H1 (cell line): Measurements from ENCODE around the gene PRG3. TPM values are rescaled to one million over a fixed set of nuclear protein-coding genes. Genes with fewer than 3 reads are reported as not detected.

Source experiments
- CTCF ChIA-PET: fragments of 300-600 bp; sonication (Branson Sonifier 250); formaldehyde crosslinking; loops from one replicate; lab custom pipeline; 2021; ENCODE audit not compliant: partially characterized antibody; lab: Charles Lee
- POLR2A ChIA-PET: fragments of 300-600 bp; sonication (Branson Sonifier 250); formaldehyde crosslinking; loops from one replicate; lab custom pipeline; 2021; ENCODE audit warnings: inconsistent platforms; ENCODE audit not compliant: partially characterized antibody; lab: Charles Lee
- DNase-seq, 2 experiments: peaks; one replicate each; pipeline versions ENCODE4 v3.0.0 to v3.0.0-alpha.2; 2010 to 2022; ENCODE audit warnings: low spot score in 2 of 2, low read depth in 1 of 2, mixed read lengths in 1 of 2
- FAIRE-seq: peaks from 2 replicates; lab custom pipeline; 2011; peaks lifted over from hg19 to GRCh38; lab: Jason Lieb, UNC
- H2AFZ ChIP-seq: 2 replicates; pipeline ENCODE4 v1.8.1; 2012; ENCODE audit warnings: low read length, inconsistent platforms
- H2AK5ac ChIP-seq: 2 replicates; pipeline ENCODE4 v1.6.1; 2013; ENCODE audit warnings: low read depth, low read length
- H2BK120ac ChIP-seq: replicated peaks from 2 replicates; pipeline ENCODE3; 2013; ENCODE audit warnings: low read depth, low read length, inconsistent platforms
- H2BK12ac ChIP-seq: 2 replicates; pipeline ENCODE4 v1.6.1; 2013; ENCODE audit warnings: low read depth, low read length
- H2BK15ac ChIP-seq: 2 replicates; pipeline ENCODE4 v1.6.1; 2013; ENCODE audit warnings: low read length
- H2BK20ac ChIP-seq: 2 replicates; pipeline ENCODE4 v1.6.1; 2013; ENCODE audit warnings: low read length
- H2BK5ac ChIP-seq: 2 replicates; pipeline ENCODE4 v1.6.1; 2013; ENCODE audit warnings: low read depth, low read length
- H3K14ac ChIP-seq: 2 replicates; pipeline ENCODE4 v1.6.1; 2013; ENCODE audit warnings: inconsistent platforms; ENCODE audit not compliant: insufficient read length
- H3K18ac ChIP-seq: 2 replicates; pipeline ENCODE4 v1.6.1; 2013; ENCODE audit warnings: low read length; ENCODE audit errors: extremely low read depth
- H3K23ac ChIP-seq: 2 replicates; pipeline ENCODE4 v1.6.1; 2013; ENCODE audit warnings: inconsistent platforms; ENCODE audit not compliant: insufficient read length
- H3K23me2 ChIP-seq: 2 replicates; pipeline ENCODE4 v1.6.1; 2013; ENCODE audit warnings: low read depth, low read length
- H3K27ac ChIP-seq: 2 replicates; pipeline ENCODE4 v1.6.1; 2011; ENCODE audit warnings: low read depth, low read length, inconsistent platforms
- H3K27me3 ChIP-seq, 4 experiments: replicated peaks in 1 of 4; 1 replicate in 1 of 4; 2 replicates in 3 of 4; pipeline versions ENCODE4 v1.6.1 to v1.8.1; 2011 to 2013; ENCODE audit warnings: low read length in 3 of 4, mild to moderate bottlenecking in 3 of 4, inconsistent platforms in 2 of 4, mixed read lengths in 2 of 4, moderate library complexity in 1 of 4; ENCODE audit not compliant: control insufficient read depth in 3 of 4, insufficient read depth in 3 of 4; ENCODE audit errors: extremely low read depth in 1 of 4
- H3K36me3 ChIP-seq, 4 experiments: 2 replicates each; pipeline versions ENCODE4 v1.6.1 to v1.8.1; 2011 to 2013; ENCODE audit warnings: mild to moderate bottlenecking in 4 of 4, low read length in 3 of 4, moderate library complexity in 2 of 4, control low read depth in 1 of 4, inconsistent platforms in 1 of 4; ENCODE audit not compliant: insufficient read depth in 4 of 4, control insufficient read depth in 2 of 4
- H3K4ac ChIP-seq: replicated peaks from 2 replicates; pipeline ENCODE3; 2013; ENCODE audit warnings: low read length, low read depth, mixed read lengths, inconsistent platforms; ENCODE audit not compliant: insufficient read length
- H3K4me1 ChIP-seq, 4 experiments: replicated peaks in 1 of 4; 1 replicate in 1 of 4; 2 replicates in 3 of 4; pipeline versions ENCODE4 v1.6.1 to v1.8.1; 2011 to 2013; ENCODE audit warnings: low read length in 3 of 4, inconsistent platforms in 2 of 4, mixed read lengths in 1 of 4; ENCODE audit not compliant: insufficient read depth in 4 of 4, control insufficient read depth in 3 of 4
- H3K4me2 ChIP-seq, 2 experiments: 2 replicates each; pipeline versions ENCODE4 v1.6.1 to v1.8.1; 2011 to 2013; ENCODE audit warnings: low read depth in 2 of 2, low read length in 2 of 2, control low read depth in 1 of 2, inconsistent platforms in 1 of 2, mild to moderate bottlenecking in 1 of 2; ENCODE audit not compliant: insufficient read depth in 1 of 2
- H3K4me3 ChIP-seq, 4 experiments: fragments of 200-600, 300-600 bp in 1 of 4; sonication (generic), shearing (Covaris generic), sonication (Bioruptor Twin) in 1 of 4; 2 replicates each; pipeline versions ENCODE4 v1.5.1 to v1.8.1; 2011 to 2016; ENCODE audit warnings: low read length in 4 of 4, low read depth in 3 of 4, control low read depth in 2 of 4, inconsistent platforms in 2 of 4, mild to moderate bottlenecking in 2 of 4, mixed read lengths in 1 of 4, moderate library complexity in 1 of 4; ENCODE audit not compliant: insufficient read depth in 2 of 4; ENCODE audit errors: extremely low read depth in 1 of 4
- H3K56ac ChIP-seq: replicated peaks from 2 replicates; pipeline ENCODE3; 2013; ENCODE audit warnings: low read depth, mild to moderate bottlenecking, mixed read lengths, low read length, inconsistent platforms; ENCODE audit not compliant: insufficient read length
- H3K79me1 ChIP-seq: 2 replicates; pipeline ENCODE4 v1.6.1; 2013; ENCODE audit warnings: low read depth, low read length, control low read depth
- H3K79me2 ChIP-seq, 2 experiments: 2 replicates each; pipeline versions ENCODE4 v1.6.1 to v1.8.1; 2012 to 2013; ENCODE audit warnings: low read length in 2 of 2, mild to moderate bottlenecking in 2 of 2, inconsistent platforms in 1 of 2; ENCODE audit not compliant: insufficient read depth in 2 of 2, control insufficient read depth in 1 of 2
- H3K9ac ChIP-seq, 4 experiments: replicated peaks in 1 of 4; 1 replicate in 1 of 4; 2 replicates in 3 of 4; pipeline versions ENCODE4 v1.6.1 to v1.8.1; 2011 to 2013; ENCODE audit warnings: low read depth in 3 of 4, low read length in 3 of 4, control low read depth in 2 of 4, mild to moderate bottlenecking in 2 of 4, moderate library complexity in 2 of 4, inconsistent platforms in 1 of 4; ENCODE audit errors: extremely low read depth in 1 of 4
- H3K9me3 ChIP-seq, 2 experiments: 2 replicates each; pipeline versions ENCODE4 v1.6.1 to v1.8.1; 2012 to 2013; ENCODE audit warnings: mild to moderate bottlenecking in 2 of 2, moderate library complexity in 2 of 2, control low read depth in 1 of 2, inconsistent platforms in 1 of 2, low read depth in 1 of 2, low read length in 1 of 2, mixed read lengths in 1 of 2; ENCODE audit not compliant: insufficient read depth in 2 of 2
- H4K20me1 ChIP-seq, 2 experiments: replicated peaks in 1 of 2; 2 replicates each; pipeline versions ENCODE3 to v1.8.1; 2011 to 2013; ENCODE audit warnings: inconsistent platforms in 2 of 2, low read length in 2 of 2, mild to moderate bottlenecking in 1 of 2; ENCODE audit not compliant: insufficient read depth in 2 of 2, control insufficient read depth in 1 of 2
- H4K5ac ChIP-seq: 2 replicates; pipeline ENCODE4 v1.6.1; 2013; ENCODE audit warnings: low read length, low read depth, mixed read lengths, inconsistent platforms; ENCODE audit not compliant: insufficient read length
- H4K8ac ChIP-seq: 2 replicates; pipeline ENCODE4 v1.8.0; 2013; ENCODE audit warnings: mild to moderate bottlenecking, moderate library complexity, low read length, inconsistent platforms; ENCODE audit not compliant: insufficient read depth; ENCODE audit errors: extremely low read depth
- H4K91ac ChIP-seq: replicated peaks from 2 replicates; pipeline ENCODE3; 2013; ENCODE audit warnings: low read length, mixed read lengths, inconsistent platforms; ENCODE audit not compliant: insufficient read length
- BRCA1 ChIP-seq: IDR thresholded peaks from 2 replicates; pipeline ENCODE4 v1.6.1; 2012; ENCODE audit warnings: low read depth, low read length, improper control_type of control experiment
- CREB1 ChIP-seq: IDR thresholded peaks from 2 replicates; pipeline ENCODE4 v1.6.1; 2012; ENCODE audit warnings: inconsistent platforms
- GABPA ChIP-seq: IDR thresholded peaks from 2 replicates; pipeline ENCODE4 v1.6.1; 2011; ENCODE audit warnings: mild to moderate bottlenecking, low read length, moderate library complexity, borderline replicate concordance; ENCODE audit not compliant: insufficient read depth
- JUND ChIP-seq: IDR thresholded peaks from 2 replicates; pipeline ENCODE4 v1.6.1; 2011; ENCODE audit warnings: mild to moderate bottlenecking, improper control_type of control experiment, low read length
- NRF1 ChIP-seq: IDR thresholded peaks from 2 replicates; pipeline ENCODE4 v1.6.1; 2011; ENCODE audit warnings: mild to moderate bottlenecking, low read depth, low read length, improper control_type of control experiment
- SIX5 ChIP-seq: IDR thresholded peaks from 2 replicates; pipeline ENCODE4 v1.6.1; 2011; ENCODE audit warnings: mild to moderate bottlenecking, low read depth, low read length
- SP1 ChIP-seq: IDR thresholded peaks from 2 replicates; pipeline ENCODE4 v1.6.1; 2011; ENCODE audit warnings: low read depth, low read length
- SP4 ChIP-seq: IDR thresholded peaks from 2 replicates; pipeline ENCODE4 v1.6.1; 2012; ENCODE audit warnings: low read length, inconsistent platforms
- SUZ12 ChIP-seq: fragments of 200-600 bp; sonication (generic); IDR thresholded peaks from 2 replicates; pipeline ENCODE4 v1.6.1; 2012; ENCODE audit warnings: mild to moderate bottlenecking, inconsistent platforms, low read length, moderate library complexity, mixed read lengths
- TAF1 ChIP-seq: IDR thresholded peaks from 2 replicates; pipeline ENCODE4 v1.6.1; 2011; ENCODE audit warnings: mild to moderate bottlenecking, low read depth, low read length
- WGBS, 2 experiments: shearing (Covaris generic) in 1 of 2; methylation state at CpG; one replicate each; pipeline versions ENCODE4 v1.1.6 to v1.1.7; 2013 to 2015; ENCODE audit warnings: low lambda C conversion rate in 2 of 2, mixed read lengths in 2 of 2, inconsistent platforms in 1 of 2, low coverage in 1 of 2, missing lambda C conversion rate in 1 of 2; ENCODE audit not compliant: insufficient replicate concordance in 2 of 2, insufficient coverage in 1 of 2, insufficient read length in 1 of 2; ENCODE audit errors: extremely low coverage in 1 of 2, missing lambda C conversion rate in 1 of 2; 5-methylcytosine and 5-hydroxymethylcytosine counted together
- polyA plus RNA-seq, 7 experiments: library from polyadenylated mRNA; depleted of rRNA in 3 of 7; stranded (reverse) in 5 of 7; unstranded in 2 of 7; fragments of >200 nt in 5 of 7; fragments of 200-250 nt in 2 of 7; gene quantifications; 1 replicate in 5 of 7; 2 replicates in 1 of 7; 4 replicates in 1 of 7; pipeline versions ENCODE4 v1.2.1 to v1.2.3, GENCODE V29; 2011 to 2013; ENCODE audit warnings: missing spikeins in 2 of 7, mixed read lengths in 2 of 7
- total RNA-seq: library from RNA; stranded (reverse); fragmentation: NEBNext Ultra II Directional; extraction: Animal tissue kit (Norgen Biotek cat#: 25700); gene quantifications from 2 replicates; pipeline ENCODE4 v1.2.1, GENCODE V29; 2021

PRG3 gene
- total and polyA plus RNA-seq, 2 of the 8 experiments (the other 6 are each of a cell fraction or from before 2014, with no cell fraction given), result not detected

DNA sequence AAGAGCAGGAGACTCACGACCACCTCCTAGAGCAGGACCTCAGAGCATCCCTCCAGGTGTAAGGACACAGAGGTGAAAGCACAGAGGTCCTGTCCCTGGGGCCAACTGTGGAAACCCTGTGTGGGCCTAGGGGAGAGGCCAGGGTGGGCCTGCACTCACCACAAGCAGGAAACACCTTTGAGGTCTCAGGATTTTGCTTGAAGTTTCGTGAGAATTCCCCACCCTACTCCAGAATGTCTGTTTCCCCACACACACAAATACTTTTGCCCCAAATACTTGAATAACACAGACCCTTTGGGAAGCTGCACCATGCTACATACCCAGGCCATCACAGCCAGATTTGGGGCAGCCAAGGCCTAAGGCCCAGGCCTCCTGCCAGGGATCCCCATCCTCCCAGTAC, 27.8 kb upstream of the PRG3 start:
- Histone ChIP-seq H3K9ac (no peak overlapping the region), H3K23ac (no peak overlapping the region), H2BK5ac (no peak overlapping the region), H4K20me1 (peaks cover 0 to 4% of the 10 kb centered on the region in 2 experiments), H3K9me3 (no peaks in the 10 kb centered on the region), H2AFZ (no peak overlapping the region), H3K4me3 (no peak overlapping the region), H3K27me3 (no peaks in the 10 kb centered on the region), H4K91ac (no peak overlapping the region), H2BK15ac (no peak overlapping the region), H3K18ac (no peak overlapping the region), H3K79me2 (no peaks in the 10 kb centered on the region), H3K23me2 (no peaks in the 10 kb centered on the region), H3K79me1 (no peaks in the 10 kb centered on the region; the same call in 1 of the 2 replicates), H3K4me1 (no peaks in the 10 kb centered on the region), H2AK5ac (no peak overlapping the region), H2BK120ac (no peak overlapping the region), H3K36me3 (peaks cover 7 to 33% (median 23%) of the 10 kb centered on the region in 4 experiments; a peak in 6 of 8 replicates), H3K56ac (no peak overlapping the region), H3K14ac (no peak overlapping the region), H3K4me2 (no peak overlapping the region), H3K27ac (no peak overlapping the region), H2BK12ac (no peak overlapping the region), H4K5ac (no peak overlapping the region), H4K8ac (no peak overlapping the region), H3K4ac (no peak overlapping the region), H2BK20ac (no peak overlapping the region)
- DNase-seq, result no peak
- FAIRE-seq, result no peak
- CTCF ChIA-PET, result interaction anchor here (1.2 to 1.4 kb wide), 3 partner anchors 10 to 85 kb away, joined by 3 to 6 read pairs (median 4); no protein-coding TSS in a partner anchor
- POLR2A ChIA-PET, result interaction anchor here (0.9 to 1.7 kb wide), 2 partner anchors 8 to 241 kb away, joined by 3 read pairs; partner anchors contain the start of gene YPEL4
- no peak for TF ChIP-seq NRF1
- TF ChIP-seq TAF1, result no peak
- no peak for TF ChIP-seq SIX5
- TF ChIP-seq SP1, result no peak
- no peak for TF ChIP-seq GABPA
- TF ChIP-seq SP4, result no peak
- no peak for TF ChIP-seq JUND
- no peak for TF ChIP-seq BRCA1
- no peak for TF ChIP-seq SUZ12
- TF ChIP-seq CREB1, result no peak
- 91% methylated on average over 2 of the region's 2 CpGs; no CpG with 5 or more reads in 1 of the 2 experiments for WGBS, 2 experiments
